ENCODE measurements around the gene SMC6.

Gene SMC6

GRCh38 chr2:17753803-17754663 lies at the start of gene SMC6, which contains the start of gene GEN1:
SMC6 (minus strand) TSS chr2:17753810; CDS start chr2:17745946, 7,864 bp downstream.
GEN1 (plus strand) TSS chr2:17754138; CDS start chr2:17759944, 5,806 bp downstream.
- in situ Hi-C loops (cut with HindIII; ENCODE audit: low sequenced_read_pairs): no loop called here

GRCh38 chr2:17800693-17801458 lies 47.3 kb upstream of the SMC6 start:
- in situ Hi-C loops (cut with HindIII; ENCODE audit: low sequenced_read_pairs): no loop called here

- in situ Hi-C loops (cut with HindIII; ENCODE audit: low sequenced_read_pairs): no loop called here
Measured at GRCh38 chr2:17800219-17800618, 46.6 kb upstream of the SMC6 start.

GRCh38 chr2:17799301-17800120 lies 45.9 kb upstream of the SMC6 start:
- in situ Hi-C loops (cut with HindIII; ENCODE audit: low sequenced_read_pairs): no loop called here

GRCh38 chr2:17798338-17798737 lies 44.7 kb upstream of the SMC6 start:
- in situ Hi-C loops (cut with HindIII; ENCODE audit: low sequenced_read_pairs): no loop called here

- in situ Hi-C loops (cut with HindIII; ENCODE audit: low sequenced_read_pairs): no loop called here
Measured at GRCh38 chr2:17795309-17795708, 41.7 kb upstream of the SMC6 start.

GRCh38 chr2:17793803-17794354 lies 40.3 kb upstream of the SMC6 start:
- in situ Hi-C loops (cut with HindIII; ENCODE audit: low sequenced_read_pairs): no loop called here

- in situ Hi-C loops (cut with HindIII; ENCODE audit: low sequenced_read_pairs): no loop called here
Measured at GRCh38 chr2:17793296-17793695, 39.7 kb upstream of the SMC6 start.

GRCh38 chr2:17792515-17792914 lies 38.9 kb upstream of the SMC6 start:
- in situ Hi-C loops (cut with HindIII; ENCODE audit: low sequenced_read_pairs): no loop called here

DNA sequence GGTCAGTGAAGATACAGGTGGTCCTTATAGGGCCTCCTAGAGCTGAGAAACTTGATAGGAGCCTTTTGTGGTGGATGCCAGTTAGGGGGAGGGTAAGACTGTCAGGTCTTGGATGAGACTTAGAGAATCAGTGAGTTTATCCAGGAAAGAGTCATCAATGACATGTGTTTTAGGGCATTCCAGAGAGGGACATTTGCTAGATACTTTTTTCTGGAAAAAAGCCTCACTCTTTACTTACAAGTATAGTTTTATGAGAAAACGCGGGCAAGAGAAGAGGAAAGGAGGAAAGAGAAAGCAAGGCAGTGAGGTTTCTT lies 38.2 kb upstream of the SMC6 start:
- in situ Hi-C loops (cut with HindIII; ENCODE audit: low sequenced_read_pairs): no loop called here

GRCh38 chr2:17791121-17791816 lies 37.7 kb upstream of the SMC6 start:
- in situ Hi-C loops (cut with HindIII; ENCODE audit: low sequenced_read_pairs): no loop called here

GRCh38 chr2:17790536-17790935 lies 36.9 kb upstream of the SMC6 start:
- in situ Hi-C loops (cut with HindIII; ENCODE audit: low sequenced_read_pairs): no loop called here

DNA sequence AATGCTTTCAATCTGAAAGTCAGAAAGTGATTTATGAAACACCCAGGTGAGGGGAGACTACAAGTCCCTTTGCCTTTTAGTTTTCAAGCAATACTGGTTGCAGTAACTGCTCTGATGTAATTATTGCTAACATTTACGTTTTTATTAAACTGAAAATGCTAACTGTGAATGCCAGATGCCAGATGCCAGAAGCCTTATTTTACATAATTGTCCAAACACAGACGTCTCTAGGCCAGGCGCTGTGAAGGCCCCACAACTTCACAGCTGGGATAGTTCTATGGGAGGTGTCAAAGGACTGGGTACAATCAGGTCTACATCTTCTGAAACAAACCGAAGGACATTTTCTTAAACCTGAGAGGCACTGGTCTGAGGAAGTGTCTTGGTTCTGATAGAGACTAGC lies 35.2 kb upstream of the SMC6 start:
- in situ Hi-C loops (cut with HindIII; ENCODE audit: low sequenced_read_pairs): no loop called here

GRCh38 chr2:17786727-17787126 lies 33.1 kb upstream of the SMC6 start:
- in situ Hi-C loops (cut with HindIII; ENCODE audit: low sequenced_read_pairs): no loop called here

GRCh38 chr2:17781482-17781881 lies 27.9 kb upstream of the SMC6 start:
- in situ Hi-C loops (cut with HindIII; ENCODE audit: low sequenced_read_pairs): no loop called here

- in situ Hi-C loops (cut with HindIII; ENCODE audit: low sequenced_read_pairs): no loop called here
Measured at GRCh38 chr2:17780546-17780945, 26.9 kb upstream of the SMC6 start.

DNA sequence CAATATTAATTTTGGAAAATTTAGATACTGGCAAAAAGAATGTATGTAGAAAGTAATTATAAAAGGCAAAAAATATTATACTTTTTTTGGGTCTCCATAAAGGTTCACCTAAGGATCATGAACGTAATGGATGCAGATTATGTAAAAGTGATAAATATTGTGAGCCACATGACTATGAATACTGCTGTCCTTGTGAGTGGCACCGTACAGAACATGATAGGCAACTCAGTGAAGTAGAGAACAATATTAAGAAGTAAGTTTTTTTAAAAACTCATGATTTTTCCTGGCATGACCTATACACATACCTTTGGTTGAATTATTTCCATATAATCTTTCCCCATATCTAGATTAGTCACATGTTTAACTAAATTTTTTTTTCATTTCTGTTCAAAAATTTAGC lies 18.9 kb upstream of the SMC6 start:
- in situ Hi-C loops (cut with HindIII; ENCODE audit: low sequenced_read_pairs): no loop called here

GRCh38 chr2:17771956-17772355 lies 18.3 kb upstream of the SMC6 start:
- in situ Hi-C loops (cut with HindIII; ENCODE audit: low sequenced_read_pairs): no loop called here

DNA sequence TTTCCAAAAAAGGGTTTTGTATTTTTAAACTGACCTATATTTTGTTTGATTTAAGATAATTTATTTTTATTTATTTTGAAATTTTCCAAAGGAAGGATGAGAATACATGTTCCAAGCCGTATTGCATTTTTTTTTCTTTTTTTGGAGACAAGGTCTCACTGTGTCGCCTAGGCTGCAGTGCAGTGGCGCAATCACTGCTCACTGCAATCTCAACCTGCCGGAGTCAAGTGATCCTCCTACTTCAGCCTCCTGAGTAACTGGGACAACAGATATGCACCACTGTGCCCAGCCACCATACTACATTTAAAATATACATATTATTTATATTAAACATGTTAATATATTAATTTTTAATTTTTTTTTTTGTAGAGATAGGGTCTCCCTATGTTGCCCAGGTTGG lies 15.3 kb upstream of the SMC6 start:
- in situ Hi-C loops (cut with HindIII; ENCODE audit: low sequenced_read_pairs): no loop called here

DNA sequence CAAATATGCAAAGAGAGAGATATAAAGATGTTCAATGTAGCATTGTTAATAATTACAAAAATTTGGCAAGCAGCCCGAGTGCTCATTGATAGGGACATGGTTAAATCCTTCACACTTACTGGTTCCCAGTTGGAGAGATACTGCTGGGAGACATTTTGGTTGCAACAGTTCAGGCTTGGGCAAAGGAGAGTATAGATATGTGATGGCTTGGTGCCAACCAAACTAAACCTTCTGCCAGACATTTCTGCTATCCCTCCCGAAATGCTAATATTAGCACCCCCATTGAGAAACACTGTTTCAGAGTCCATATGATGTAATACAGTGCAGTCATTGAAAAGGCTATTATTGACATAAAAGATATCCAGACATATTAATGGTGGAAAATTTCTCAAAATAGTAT lies 11.8 kb upstream of the SMC6 start:
- in situ Hi-C loops (cut with HindIII; ENCODE audit: low sequenced_read_pairs): no loop called here

Data from DLD1 (cell line).